GM21529 (cell line): Measurements from ENCODE around the gene NFKB2.

Experiments used
- ATAC-seq: cut with Tn5 transposase; IDR thresholded peaks from one replicate; pipeline ENCODE4 v1.9.1; 2021; ENCODE audit not compliant: unreplicated experiment

Gene NFKB2

DNA sequence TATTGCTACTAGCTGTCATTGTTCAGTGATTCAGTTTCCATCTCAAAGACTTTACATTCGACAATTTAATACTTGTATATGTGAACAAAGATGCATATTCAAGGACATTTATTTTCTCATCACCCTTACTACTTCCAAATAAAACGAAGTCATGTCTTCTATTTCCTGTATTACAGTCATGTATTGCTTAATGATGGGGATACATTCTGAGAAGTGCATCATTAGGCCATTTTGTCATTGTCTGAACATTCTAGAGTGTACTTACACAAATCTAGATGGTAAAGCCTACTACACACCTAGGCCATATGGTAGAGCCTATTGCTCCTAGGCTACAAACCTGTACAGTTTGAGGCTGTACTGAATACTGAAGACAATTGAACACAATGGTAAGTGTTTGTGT is 49.3 kb downstream of the NFKB2 start:
- no peak for ATAC-seq

DNA sequence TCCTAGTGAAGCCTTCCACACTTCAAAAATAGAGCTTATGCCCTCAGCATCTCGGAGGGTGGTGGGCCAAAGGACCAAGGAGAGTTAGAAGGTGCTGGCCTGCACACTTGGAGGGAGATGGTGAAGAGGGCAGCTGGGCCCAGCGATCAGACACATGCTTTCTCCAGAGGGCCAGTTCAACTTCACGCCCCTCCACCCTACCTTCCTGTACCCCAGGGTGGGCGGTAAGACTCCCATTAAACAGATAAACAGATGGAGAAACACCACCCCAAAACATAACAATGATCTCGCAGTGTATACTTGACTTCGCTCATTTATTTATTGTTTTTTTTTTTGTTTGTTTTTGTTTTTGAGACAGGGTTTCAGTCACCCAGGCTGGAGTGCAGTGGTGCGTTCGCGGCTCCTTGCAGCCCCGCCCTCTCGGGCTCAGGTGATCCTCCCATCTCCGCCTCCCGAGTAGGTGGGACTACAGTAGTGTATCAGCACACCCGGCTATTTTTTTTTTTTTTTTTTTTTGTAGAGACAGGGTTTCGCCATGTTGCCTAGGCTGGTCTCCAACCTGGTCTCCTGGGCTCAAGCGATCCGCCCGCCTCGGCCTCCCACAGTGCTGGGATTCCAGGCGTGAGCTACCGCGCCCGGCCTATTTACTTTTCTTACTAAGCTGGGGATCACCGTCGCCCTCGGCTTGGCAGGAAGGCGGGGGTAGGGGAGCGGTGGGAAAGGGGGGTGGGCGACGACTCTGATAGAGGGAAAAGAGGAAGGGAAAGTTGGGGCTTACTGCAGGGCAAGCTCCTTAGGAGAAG is 54.0 kb downstream of the NFKB2 start:
- peak; percentile 52 for ATAC-seq

DNA sequence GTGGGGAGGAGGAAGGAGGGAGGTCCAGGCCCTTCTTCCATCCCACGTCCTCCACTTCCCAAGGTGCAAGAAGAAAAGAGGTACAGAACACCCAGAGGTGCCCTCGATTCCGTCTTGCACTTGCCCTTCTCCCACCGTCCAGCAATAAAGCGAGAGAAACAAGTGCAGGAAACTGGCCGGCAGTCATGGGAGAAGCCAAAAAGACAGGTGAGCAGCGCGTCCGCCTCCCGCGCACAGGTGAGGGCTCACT is 54.5 kb downstream of the NFKB2 start:
- peak; percentile 0 for ATAC-seq

DNA sequence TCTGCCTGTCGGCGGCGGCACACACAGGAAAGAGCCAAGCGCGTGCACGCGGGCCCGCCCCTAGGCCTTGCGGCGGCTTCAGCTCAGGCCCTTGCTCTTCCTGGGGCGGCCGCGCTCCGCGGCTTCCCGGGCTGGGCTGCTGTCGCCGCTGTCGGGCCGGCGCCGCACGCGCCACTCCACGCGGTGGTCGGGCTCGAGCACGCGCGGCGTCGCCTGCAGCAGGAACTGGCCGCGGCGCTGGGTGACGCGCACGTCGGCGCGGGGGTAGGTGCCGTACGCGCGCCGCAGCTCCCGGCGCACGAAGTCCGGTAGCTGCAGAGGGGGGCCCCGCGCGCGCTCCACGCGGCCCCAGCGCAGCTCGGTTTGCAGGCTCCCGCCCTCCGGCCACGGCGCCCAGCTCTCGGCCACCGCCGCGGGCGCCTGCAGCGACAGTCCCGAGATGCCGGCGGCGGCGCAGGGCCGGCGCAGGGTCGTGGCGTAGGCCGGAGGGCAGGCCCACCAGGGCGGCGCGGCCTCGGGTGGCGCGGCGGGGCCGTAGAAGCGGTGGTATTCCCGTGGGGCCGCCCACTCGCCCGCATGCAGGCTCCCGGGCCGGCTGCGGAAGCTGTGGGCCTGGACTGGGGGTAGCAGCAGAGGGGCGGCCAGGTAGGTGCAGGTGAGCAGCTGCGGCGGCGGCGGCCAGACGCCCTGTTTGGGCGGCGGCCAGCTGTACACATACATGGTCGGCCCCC is 55.0 kb downstream of the NFKB2 start:
- peak; percentile 65 for ATAC-seq

DNA sequence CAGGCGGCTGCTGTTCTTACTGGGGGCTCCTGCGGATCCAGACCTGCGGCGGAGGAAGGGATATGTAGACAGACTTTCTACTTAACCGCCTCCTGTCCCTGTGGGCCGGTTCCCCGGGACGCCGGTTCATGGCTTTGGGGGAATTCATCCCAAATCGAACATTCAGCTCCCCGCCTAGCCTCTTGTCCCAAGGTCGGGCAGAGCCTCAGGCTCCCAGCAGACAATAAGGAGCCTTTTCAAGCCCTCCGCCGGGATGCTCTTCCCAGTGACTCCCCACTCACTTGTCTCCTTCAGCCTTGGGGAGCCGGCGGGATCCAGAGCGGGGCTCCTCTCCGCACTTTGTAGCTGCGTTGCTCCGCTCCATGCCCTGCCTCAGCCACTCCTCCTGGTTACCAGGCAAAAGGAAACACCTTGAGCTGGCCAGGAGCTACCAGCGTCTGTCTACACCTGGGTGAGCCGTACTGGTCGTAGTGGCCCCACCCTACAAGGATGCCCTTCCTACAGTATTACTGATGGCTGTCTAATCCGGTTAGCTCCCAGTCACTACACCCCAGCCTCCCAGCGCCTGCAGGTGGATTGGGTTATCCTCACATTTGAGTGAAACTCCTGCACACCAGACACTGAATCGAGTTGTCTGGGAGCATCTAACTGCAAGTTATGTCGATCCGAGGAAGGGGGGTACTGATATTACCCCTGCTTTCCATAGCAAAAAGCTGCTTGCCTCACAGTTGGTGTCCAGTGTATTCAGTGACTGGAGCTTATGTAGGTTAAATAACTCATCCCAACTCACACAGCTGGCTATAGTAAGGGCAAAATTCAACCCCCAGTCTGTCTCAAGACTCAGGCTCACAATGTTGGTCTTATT is 55.8 kb downstream of the NFKB2 start, which contains the start of gene C10orf95:
C10orf95 (minus strand) TSS at position 439 of the 865 bp plus-strand sequence. CDS start 450 bp downstream, outside the sequence.
- no peak for ATAC-seq
